HPDE6-E6E7 (cell line): ENCODE results near the gene NOP14.
A peak's percentile ranks its signal among the peaks of the same experiment; 100 is the strongest.

Experiments used
- DNase-seq: peaks from one replicate; pipeline ENCODE4 v3.0.0; 2011; ENCODE audit warnings: missing footprints; ENCODE audit errors: extremely low spot score

NOP14 gene

GRCh38 chr4:2914256-2915126 lies 48.7 kb downstream of the NOP14 start:
- no peak for DNase-seq

GRCh38 chr4:2913168-2913567 lies 50.0 kb downstream of the NOP14 start:
- DNase-seq, result no peak

- DNase-seq, result no peak
Observed at GRCh38 chr4:2911868-2912267, 51.3 kb downstream of the NOP14 start.

GRCh38 chr4:2910409-2910808 lies 52.8 kb downstream of the NOP14 start:
- no peak for DNase-seq

GRCh38 chr4:2909583-2909982 lies 53.6 kb downstream of the NOP14 start:
- DNase-seq, result no peak

- no peak for DNase-seq
Observed at GRCh38 chr4:2908686-2909085, 54.5 kb downstream of the NOP14 start.

GRCh38 chr4:2907706-2908293 lies 55.4 kb downstream of the NOP14 start:
- DNase-seq, result no peak

GRCh38 chr4:2907226-2907625 lies 56.0 kb downstream of the NOP14 start:
- DNase-seq, result no peak

- no peak for DNase-seq
Observed at GRCh38 chr4:2906218-2906617, 57.0 kb downstream of the NOP14 start.

- DNase-seq, result no peak
Observed at GRCh38 chr4:2905544-2905943, 57.7 kb downstream of the NOP14 start.

GRCh38 chr4:2902126-2902525 lies 61.1 kb downstream of the NOP14 start:
- no peak for DNase-seq

- no peak for DNase-seq
Observed at GRCh38 chr4:2901186-2901585, 62.0 kb downstream of the NOP14 start.

GRCh38 chr4:2900741-2901140 lies 62.5 kb downstream of the NOP14 start:
- no peak for DNase-seq

- DNase-seq, result no peak
Observed at GRCh38 chr4:2898001-2898400, 65.2 kb downstream of the NOP14 start.

- DNase-seq, result no peak
Observed at GRCh38 chr4:2893772-2894171, 69.4 kb downstream of the NOP14 start.

GRCh38 chr4:2891294-2891693 lies 71.9 kb downstream of the NOP14 start:
- DNase-seq, result peak; percentile 14

- no peak for DNase-seq
Observed at GRCh38 chr4:2888886-2889285, 74.3 kb downstream of the NOP14 start.
